ENCODE results near the gene SLC30A2.

DNA sequence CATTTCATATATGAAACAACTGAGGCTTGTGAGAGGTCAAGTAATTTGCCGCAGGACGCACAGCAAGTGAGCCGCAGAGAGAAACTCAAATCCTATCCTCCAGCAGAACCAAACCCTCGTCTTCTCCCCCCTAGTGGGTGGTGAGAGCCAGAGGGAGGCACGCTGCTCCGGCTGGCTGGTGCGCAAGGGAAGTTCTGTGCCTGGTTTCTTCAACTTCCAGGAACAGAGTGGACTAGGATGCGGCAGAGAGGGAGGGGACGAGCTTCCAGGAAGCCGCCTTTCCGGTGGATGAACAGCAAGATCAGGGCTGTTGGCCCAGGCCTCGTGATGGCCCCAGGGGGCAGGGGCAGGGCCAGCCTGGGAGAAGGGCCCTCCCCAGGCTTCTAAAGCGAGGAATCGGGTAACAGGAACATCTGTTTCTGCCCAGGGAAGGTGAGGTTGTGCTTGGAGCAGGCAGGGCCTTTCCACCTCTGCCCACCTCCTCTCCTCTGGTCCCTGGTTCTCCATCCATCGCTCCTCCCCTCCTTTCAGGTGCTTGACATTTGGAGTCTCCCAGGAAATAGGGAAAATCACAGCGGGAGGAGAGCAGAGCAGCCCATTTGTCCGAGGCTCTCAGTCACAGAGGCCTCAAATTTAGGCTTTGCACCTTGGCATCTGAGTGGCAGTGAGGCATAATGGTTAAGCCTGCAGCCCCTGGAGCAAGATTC, 48.9 kb upstream of the SLC30A2 start:
- TF ChIP-seq GATA2 (IDR thresholded peaks at IDR 0.05; ENCODE audit: low read depth, low read length), result no peak
- no peak for TF ChIP-seq GATA3 (IDR thresholded peaks at IDR 0.05; ENCODE audit: low read depth, low read length)

All from SH-SY5Y (cell line).